Keratinocyte (primary cell): ENCODE results near the gene DUSP22.

Experiments used
- EZH2 ChIP-seq: IDR thresholded peaks from one replicate; pipeline ENCODE4 v1.6.1; 2012; ENCODE audit warnings: inconsistent platforms, mild to moderate bottlenecking, low read length, moderate library complexity
- TF ChIP-seq, protein P1 (sequence below), 3 experiments: IDR thresholded peaks in 1 of 3; conservative IDR thresholded peaks in 1 of 3; optimal IDR thresholded peaks in 1 of 3; 2 replicates in 2 of 3; 3 replicates in 1 of 3; pipeline versions ENCODE3 to v1.5.1; 2011; ENCODE audit warnings: low read length in 3 of 3, mild to moderate bottlenecking in 3 of 3, moderate library complexity in 2 of 3, control low read depth in 1 of 3, inconsistent platforms in 1 of 3; ENCODE audit not compliant: insufficient read depth in 2 of 3; ENCODE audit errors: extremely low read depth in 1 of 3

DNA sequence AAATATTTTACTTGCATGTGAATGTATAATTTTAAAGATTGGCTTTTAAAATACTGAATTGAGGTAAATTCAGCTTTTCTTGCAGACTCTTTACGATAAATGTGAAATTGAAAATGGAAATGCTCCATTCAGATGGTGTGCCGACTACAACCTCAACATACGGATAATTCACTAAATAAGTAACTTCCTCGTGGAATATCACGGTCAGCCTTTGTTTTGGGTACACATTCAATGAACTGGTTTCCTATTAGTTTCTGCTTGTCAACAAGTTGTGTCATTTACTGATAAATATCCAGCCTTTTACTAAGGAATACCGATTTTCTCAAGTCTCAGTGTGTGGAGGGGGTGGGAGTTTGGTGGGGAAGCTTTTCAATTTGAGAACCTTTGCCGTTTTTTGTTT, 96.9 kb downstream of the DUSP22 start:
- TF ChIP-seq, protein P1, sequence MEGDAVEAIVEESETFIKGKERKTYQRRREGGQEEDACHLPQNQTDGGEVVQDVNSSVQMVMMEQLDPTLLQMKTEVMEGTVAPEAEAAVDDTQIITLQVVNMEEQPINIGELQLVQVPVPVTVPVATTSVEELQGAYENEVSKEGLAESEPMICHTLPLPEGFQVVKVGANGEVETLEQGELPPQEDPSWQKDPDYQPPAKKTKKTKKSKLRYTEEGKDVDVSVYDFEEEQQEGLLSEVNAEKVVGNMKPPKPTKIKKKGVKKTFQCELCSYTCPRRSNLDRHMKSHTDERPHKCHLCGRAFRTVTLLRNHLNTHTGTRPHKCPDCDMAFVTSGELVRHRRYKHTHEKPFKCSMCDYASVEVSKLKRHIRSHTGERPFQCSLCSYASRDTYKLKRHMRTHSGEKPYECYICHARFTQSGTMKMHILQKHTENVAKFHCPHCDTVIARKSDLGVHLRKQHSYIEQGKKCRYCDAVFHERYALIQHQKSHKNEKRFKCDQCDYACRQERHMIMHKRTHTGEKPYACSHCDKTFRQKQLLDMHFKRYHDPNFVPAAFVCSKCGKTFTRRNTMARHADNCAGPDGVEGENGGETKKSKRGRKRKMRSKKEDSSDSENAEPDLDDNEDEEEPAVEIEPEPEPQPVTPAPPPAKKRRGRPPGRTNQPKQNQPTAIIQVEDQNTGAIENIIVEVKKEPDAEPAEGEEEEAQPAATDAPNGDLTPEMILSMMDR (optimal IDR thresholded peaks at IDR 0.05 in 1 of 3, IDR thresholded peaks at IDR 0.05 in 1 of 3, conservative IDR thresholded peaks at IDR 0.05 in 1 of 3; ENCODE audit: extremely low read depth in 1 of 3, insufficient read depth in 2 of 3, low read length in 3 of 3): no peak
- no peak for TF ChIP-seq EZH2
